GM21786 (cell line): ENCODE data around the gene NLRP10.

Experiments used
- ATAC-seq: cut with Tn5 transposase; IDR thresholded peaks from one replicate; pipeline ENCODE4 v1.9.1; 2021; ENCODE audit not compliant: unreplicated experiment

NLRP10 gene

GRCh38 chr11:7977232-7977917 lies 12.1 kb upstream of the NLRP10 start:
- ATAC-seq = no peak

GRCh38 chr11:7974668-7975067 lies 9.4 kb upstream of the NLRP10 start:
- ATAC-seq = no peak

GRCh38 chr11:7973011-7973410 lies 7.8 kb upstream of the NLRP10 start:
- no peak for ATAC-seq

GRCh38 chr11:7971846-7972245 lies 6.6 kb upstream of the NLRP10 start:
- no peak for ATAC-seq

- no peak for ATAC-seq
These were observed 4.8 kb upstream of the NLRP10 start for GRCh38 chr11:7969756-7970646.

GRCh38 chr11:7968686-7969085 lies 3.4 kb upstream of the NLRP10 start:
- ATAC-seq = no peak

- no peak for ATAC-seq
These were observed 2.6 kb upstream of the NLRP10 start for GRCh38 chr11:7967826-7968225.

GRCh38 chr11:7967097-7967496 lies 1.9 kb upstream of the NLRP10 start:
- ATAC-seq = no peak

GRCh38 chr11:7964873-7965272 lies 374 bp downstream of the NLRP10 start:
- no peak for ATAC-seq

- ATAC-seq = no peak
These were observed 986 bp downstream of the NLRP10 start for GRCh38 chr11:7964261-7964660.

GRCh38 chr11:7955191-7955590 lies 10.1 kb downstream of the NLRP10 start:
- ATAC-seq = no peak

GRCh38 chr11:7949934-7950333 lies 15.3 kb downstream of the NLRP10 start:
- no peak for ATAC-seq

GRCh38 chr11:7944123-7944522 lies 21.1 kb downstream of the NLRP10 start:
- ATAC-seq = no peak

- ATAC-seq = no peak
These were observed 23.6 kb downstream of the NLRP10 start, which contains the start of gene OR10A3 for GRCh38 chr11:7941608-7942007. Gene OR10A3, minus strand, starts transcription at chr11:7941708. Its CDS starts 2,188 bp downstream, at chr11:7939520.

GRCh38 chr11:7941146-7941545 lies 24.1 kb downstream of the NLRP10 start:
- no peak for ATAC-seq

- ATAC-seq = no peak
These were observed 28.6 kb downstream of the NLRP10 start for GRCh38 chr11:7936615-7937014.

- ATAC-seq = no peak
These were observed 34.1 kb downstream of the NLRP10 start, which contains the start of gene OR10A6 for GRCh38 chr11:7931168-7931567. Gene OR10A6, minus strand, starts transcription at chr11:7931268. Its CDS starts 2,606 bp downstream, at chr11:7928662.

GRCh38 chr11:7927635-7928034 lies 37.6 kb downstream of the NLRP10 start:
- ATAC-seq = no peak

GRCh38 chr11:7924536-7924935 lies 40.7 kb downstream of the NLRP10 start:
- no peak for ATAC-seq

GRCh38 chr11:7918141-7918540 lies 47.1 kb downstream of the NLRP10 start:
- ATAC-seq = no peak
